HFFc6 (cell line): ENCODE data around the gene CCNJ. TPM values are rescaled to one million over a fixed set of nuclear protein-coding genes. Genes with fewer than 3 reads are reported as not detected.

Experiments
- DNase-seq: peaks from one replicate; pipeline ENCODE4 v3.0.0-alpha.2; 2018
- H3K27ac Mint-ChIP-seq: 2 replicates; pipeline ENCODE4 v1.8.0; 2020; ENCODE audit warnings: mild to moderate bottlenecking, mixed read lengths
- H3K27me3 Mint-ChIP-seq: 2 replicates; pipeline ENCODE4 v1.8.0; 2021; ENCODE audit warnings: mild to moderate bottlenecking, moderate library complexity, mixed read lengths; ENCODE audit not compliant: insufficient read depth
- H3K36me3 Mint-ChIP-seq: 2 replicates; pipeline ENCODE4 v1.8.0; 2021; ENCODE audit warnings: low read depth, mixed read lengths
- H3K4me1 Mint-ChIP-seq: 2 replicates; pipeline ENCODE4 v1.8.0; 2020; ENCODE audit warnings: low read depth, mixed read lengths
- H3K4me3 Mint-ChIP-seq: 2 replicates; pipeline ENCODE4 v1.8.0; 2020; ENCODE audit warnings: mild to moderate bottlenecking, moderate library complexity, mixed read lengths
- H3K9me3 Mint-ChIP-seq: 2 replicates; pipeline ENCODE4 v1.8.0; 2020; ENCODE audit warnings: mild to moderate bottlenecking, mixed read lengths
- CTCF ChIP-seq: fragments of 200-600 bp; sonication (generic); IDR thresholded peaks from 2 replicates; pipeline ENCODE4 v1.5.0; 2021; ENCODE audit warnings: antibody characterized with exemption, mild to moderate bottlenecking
- total RNA-seq, 6 experiments: library from RNA; stranded (reverse); fragmentation: NEBNext Ultra II Directional; extraction: Animal tissue kit (Norgen Biotek cat#: 25700); gene quantifications; 2 replicates in 1 of 6; 3 replicates in 5 of 6; pipeline ENCODE4 v1.2.3, GENCODE V29; 2021

Gene CCNJ
- total RNA-seq, 6 experiments from 2014 or later = 2.8 to 3.8 (median 3.2) TPM

DNA sequence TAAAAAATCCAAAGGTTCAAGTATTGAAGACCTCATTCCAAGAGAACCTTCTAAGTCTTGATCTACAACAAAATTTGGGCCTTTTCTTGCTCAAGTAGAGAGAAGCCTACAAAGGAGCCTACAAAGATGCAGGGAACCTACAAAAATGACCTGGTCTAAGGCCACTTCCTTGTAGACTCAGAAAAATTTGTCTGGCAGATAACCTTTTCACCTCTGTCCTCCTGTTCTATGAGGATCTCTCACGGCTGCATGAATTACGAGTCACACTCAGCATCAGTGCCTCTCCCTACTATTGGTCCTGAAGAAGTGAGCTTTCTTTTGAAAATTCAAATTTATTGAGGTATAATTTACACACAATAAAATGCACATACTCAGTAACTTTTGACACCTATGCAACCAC is 29.3 kb downstream of the CCNJ start:
- no peaks in the 10 kb centered on the region; the same call in none of the 2 replicates for H3K27me3 Mint-ChIP-seq
- peaks cover 18% of the 10 kb centered on the region for H3K4me1 Mint-ChIP-seq
- no peak overlapping the region for H3K27ac Mint-ChIP-seq
- no peak for DNase-seq
- no peaks in the 10 kb centered on the region for H3K9me3 Mint-ChIP-seq
- TF ChIP-seq CTCF = no peak
- H3K4me3 Mint-ChIP-seq = no peak overlapping the region
- no peaks in the 10 kb centered on the region for H3K36me3 Mint-ChIP-seq

DNA sequence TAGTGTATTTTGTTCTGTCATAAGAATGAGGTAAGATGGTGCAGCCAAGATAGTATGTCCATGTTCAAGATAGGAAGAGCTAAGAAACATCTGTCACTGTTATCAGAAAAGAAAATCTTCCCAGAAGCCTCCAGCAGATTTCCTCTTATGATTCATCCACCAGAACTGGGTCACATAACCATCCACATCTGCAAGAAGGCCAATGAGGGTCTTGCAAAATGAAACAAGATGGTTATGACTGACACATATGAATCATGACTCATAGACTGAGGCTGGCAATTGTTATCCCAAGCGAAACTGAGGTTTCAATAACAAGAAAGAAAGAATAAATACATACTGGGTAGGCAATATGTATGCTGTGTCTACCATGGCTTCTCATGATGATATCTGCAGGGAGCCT is 30.3 kb downstream of the CCNJ start:
- no peak overlapping the region for H3K4me3 Mint-ChIP-seq
- no peaks in the 10 kb centered on the region for H3K36me3 Mint-ChIP-seq
- no peak for TF ChIP-seq CTCF
- H3K27ac Mint-ChIP-seq = peak overlapping the region; percentile 47; the same call in 1 of the 2 replicates
- H3K4me1 Mint-ChIP-seq = peaks cover 18% of the 10 kb centered on the region
- DNase-seq = peak; percentile 61
- no peaks in the 10 kb centered on the region for H3K9me3 Mint-ChIP-seq
- H3K27me3 Mint-ChIP-seq = no peaks in the 10 kb centered on the region; the same call in none of the 2 replicates

DNA sequence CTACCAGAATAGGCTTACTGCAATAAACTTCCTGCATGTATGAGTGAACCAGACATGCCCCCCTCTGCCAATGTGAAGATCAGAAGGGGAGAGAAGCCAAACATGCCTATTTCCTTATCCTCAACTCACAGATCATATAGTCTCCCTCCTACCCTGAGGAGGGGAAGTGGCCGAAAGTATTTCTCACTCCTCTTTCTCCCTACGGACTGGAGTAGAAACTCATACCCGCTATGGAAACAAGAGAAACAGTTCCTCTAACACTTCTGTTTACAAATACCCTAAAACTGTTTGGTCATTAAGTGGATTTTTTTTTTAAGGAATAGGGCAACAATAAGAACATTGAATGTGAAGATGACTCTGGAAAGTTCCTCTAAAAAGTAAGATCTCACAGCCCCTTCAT is 31.4 kb downstream of the CCNJ start:
- H3K4me1 Mint-ChIP-seq = peaks cover 18% of the 10 kb centered on the region
- no peaks in the 10 kb centered on the region for H3K9me3 Mint-ChIP-seq
- H3K4me3 Mint-ChIP-seq = no peak overlapping the region
- no peak for TF ChIP-seq CTCF
- no peak for DNase-seq
- no peaks in the 10 kb centered on the region; the same call in none of the 2 replicates for H3K27me3 Mint-ChIP-seq
- H3K36me3 Mint-ChIP-seq = no peaks in the 10 kb centered on the region
- H3K27ac Mint-ChIP-seq = no peak overlapping the region

DNA sequence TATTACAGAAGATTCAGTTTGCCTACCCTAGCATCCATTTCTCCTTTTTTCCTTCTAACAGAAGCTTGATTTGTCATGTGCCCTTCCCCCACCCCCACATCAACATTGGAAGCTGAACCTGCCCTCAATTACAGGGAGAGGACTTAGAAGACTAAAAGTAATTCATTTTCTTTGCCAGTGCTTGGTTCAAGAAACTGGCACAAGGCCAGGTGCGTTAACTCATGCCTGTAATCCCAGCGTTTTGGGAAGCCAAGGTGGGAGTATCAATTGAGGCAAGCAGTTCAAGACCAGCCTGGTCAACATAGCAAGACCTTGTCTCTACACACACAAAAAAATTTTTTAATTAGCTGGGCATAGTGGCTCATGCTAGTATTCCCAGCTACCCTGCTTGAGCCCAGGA is 32.6 kb downstream of the CCNJ start:
- no peak for DNase-seq
- Mint-ChIP-seq H3K27ac (no peak overlapping the region), H3K9me3 (no peaks in the 10 kb centered on the region), H3K27me3 (no peaks in the 10 kb centered on the region; the same call in none of the 2 replicates), H3K4me3 (no peak overlapping the region), H3K36me3 (no peaks in the 10 kb centered on the region), H3K4me1 (peaks cover 18% of the 10 kb centered on the region)
- TF ChIP-seq CTCF = no peak

GRCh38 chr10:96077156-96077555 is 33.8 kb downstream of the CCNJ start:
- DNase-seq = no peak
- no peak for TF ChIP-seq CTCF
- no peak overlapping the region for H3K27ac Mint-ChIP-seq
- no peaks in the 10 kb centered on the region; the same call in none of the 2 replicates for H3K27me3 Mint-ChIP-seq
- H3K9me3 Mint-ChIP-seq = no peaks in the 10 kb centered on the region
- peaks cover 18% of the 10 kb centered on the region for H3K4me1 Mint-ChIP-seq
- no peaks in the 10 kb centered on the region for H3K36me3 Mint-ChIP-seq
- no peak overlapping the region for H3K4me3 Mint-ChIP-seq

DNA sequence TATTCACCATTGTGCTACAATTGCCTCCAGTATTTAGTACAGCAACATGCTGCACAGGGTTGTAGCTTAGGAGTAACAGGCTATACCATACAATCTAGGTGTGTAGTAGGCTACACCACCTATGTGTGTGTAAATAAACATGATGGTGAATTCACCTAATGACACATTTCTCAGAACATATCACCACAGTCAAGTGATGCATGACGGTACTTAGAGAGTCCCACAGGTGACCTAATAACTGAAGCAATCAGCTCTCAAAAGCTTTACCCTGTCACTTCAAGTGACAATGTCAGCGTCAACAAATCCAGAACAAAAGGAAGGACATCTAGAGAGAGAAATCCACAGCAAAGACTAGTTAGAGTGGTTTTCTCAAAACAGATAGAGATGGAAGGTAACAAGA is 38.8 kb downstream of the CCNJ start:
- no peaks in the 10 kb centered on the region for H3K4me1 Mint-ChIP-seq
- no peaks in the 10 kb centered on the region for H3K9me3 Mint-ChIP-seq
- no peaks in the 10 kb centered on the region for H3K36me3 Mint-ChIP-seq
- DNase-seq = no peak
- no peak overlapping the region for H3K27ac Mint-ChIP-seq
- no peak for TF ChIP-seq CTCF
- no peaks in the 10 kb centered on the region; the same call in 1 of the 2 replicates for H3K27me3 Mint-ChIP-seq
- H3K4me3 Mint-ChIP-seq = no peak overlapping the region
